ENCODE results near the gene PRDM16.
A peak's percentile ranks its signal among the peaks of the same experiment; 100 is the strongest.

PRDM16 gene

DNA sequence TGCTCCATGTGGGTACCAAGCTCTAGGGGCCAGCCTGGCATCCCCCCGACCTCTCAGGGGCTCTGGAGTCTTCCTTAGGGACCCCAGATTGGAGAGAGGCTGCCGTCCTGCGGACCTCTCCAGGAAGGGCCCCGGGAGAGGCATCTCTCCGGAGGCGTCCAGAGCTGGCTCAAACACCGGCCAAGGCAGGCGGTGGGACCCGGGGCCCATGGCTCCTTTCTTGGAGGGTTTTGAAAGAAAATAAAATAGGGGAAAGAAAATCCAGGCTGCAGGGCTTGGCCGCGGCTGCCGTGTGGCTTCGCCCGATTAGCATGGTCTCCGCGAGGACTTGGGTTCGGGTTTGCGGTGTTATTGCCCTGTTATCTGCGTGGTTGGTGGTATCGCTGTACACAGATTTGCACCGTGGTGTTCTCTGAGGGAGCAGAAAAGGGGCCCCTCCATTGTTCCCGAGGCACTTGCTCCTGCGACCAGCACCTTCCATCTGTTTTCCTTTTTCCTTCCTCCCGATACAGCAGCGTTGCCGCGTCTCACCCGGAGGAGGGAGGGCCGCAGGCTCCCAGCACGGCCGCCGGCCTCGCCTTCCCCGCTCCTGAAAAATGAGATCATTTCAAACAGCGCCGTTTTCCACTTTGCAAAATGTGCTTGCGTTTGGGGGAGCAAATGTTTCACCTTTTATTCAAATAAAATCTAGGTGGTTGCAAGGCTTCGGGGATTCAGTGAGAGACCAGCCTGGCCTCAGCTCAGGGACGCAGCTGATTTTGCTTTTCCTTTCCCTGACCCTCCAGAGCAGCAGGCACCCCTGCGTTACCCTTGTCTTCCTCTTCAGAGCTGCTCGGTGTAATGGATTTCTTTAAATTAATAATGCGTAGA is 86.3 kb downstream of the PRDM16 start:
- peaks cover 4% of the 10 kb centered on the region for H3K27me3 ChIP-seq (replicated peaks; ENCODE audit: control insufficient read depth, insufficient read depth, low read length, poor library complexity, severe bottlenecking)
- H3K4me3 ChIP-seq (ENCODE audit: insufficient read depth, low read depth, low read length, poor library complexity, severe bottlenecking), result no peak overlapping the region
- no peak for DNase-seq
- H3K9me3 ChIP-seq (ENCODE audit: control insufficient read depth, low read length), result no peaks in the 10 kb centered on the region
- no peaks in the 10 kb centered on the region for H3K36me3 ChIP-seq (ENCODE audit: control insufficient read depth, insufficient read depth, low read length)
- H3K4me1 ChIP-seq (ENCODE audit: control insufficient read depth, insufficient read depth, low read length, poor library complexity, severe bottlenecking), result no peaks in the 10 kb centered on the region
- H3K27ac ChIP-seq (ENCODE audit: insufficient read depth, low read length, poor library complexity, severe bottlenecking), result no peak overlapping the region

DNA sequence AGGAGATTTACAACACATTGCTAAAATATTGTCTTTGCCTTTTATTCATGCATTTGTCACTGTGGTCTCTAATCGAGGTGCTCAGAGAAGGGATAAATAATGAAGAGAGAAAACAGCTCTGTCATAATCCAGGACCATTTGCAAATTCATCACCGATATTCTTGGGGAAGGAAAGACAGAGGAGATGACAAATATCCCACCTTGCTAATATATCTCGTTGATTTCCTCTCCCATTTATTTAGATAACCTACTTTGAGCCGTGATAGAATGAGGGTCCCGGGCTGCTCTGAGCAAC is 86.9 kb downstream of the PRDM16 start:
- Histone ChIP-seq H3K27ac (ENCODE audit: insufficient read depth, low read length, poor library complexity, severe bottlenecking) (no peak overlapping the region), H3K4me1 (ENCODE audit: control insufficient read depth, insufficient read depth, low read length, poor library complexity, severe bottlenecking) (no peaks in the 10 kb centered on the region)

GRCh38 chr1:3156936-3157335 is 87.9 kb downstream of the PRDM16 start:
- H3K36me3 ChIP-seq (ENCODE audit: control insufficient read depth, insufficient read depth, low read length), result no peaks in the 10 kb centered on the region
- H3K9me3 ChIP-seq (ENCODE audit: control insufficient read depth, low read length), result no peaks in the 10 kb centered on the region

More for the DNA sequence above, 86.9 kb downstream of the PRDM16 start:
- no peaks in the 10 kb centered on the region for H3K9me3 ChIP-seq (ENCODE audit: control insufficient read depth, low read length)
- no peak overlapping the region for H3K4me3 ChIP-seq (ENCODE audit: insufficient read depth, low read depth, low read length, poor library complexity, severe bottlenecking)
- DNase-seq, result no peak
- peaks cover 4% of the 10 kb centered on the region for H3K27me3 ChIP-seq (replicated peaks; ENCODE audit: control insufficient read depth, insufficient read depth, low read length, poor library complexity, severe bottlenecking)
- no peaks in the 10 kb centered on the region for H3K36me3 ChIP-seq (ENCODE audit: control insufficient read depth, insufficient read depth, low read length)

DNA sequence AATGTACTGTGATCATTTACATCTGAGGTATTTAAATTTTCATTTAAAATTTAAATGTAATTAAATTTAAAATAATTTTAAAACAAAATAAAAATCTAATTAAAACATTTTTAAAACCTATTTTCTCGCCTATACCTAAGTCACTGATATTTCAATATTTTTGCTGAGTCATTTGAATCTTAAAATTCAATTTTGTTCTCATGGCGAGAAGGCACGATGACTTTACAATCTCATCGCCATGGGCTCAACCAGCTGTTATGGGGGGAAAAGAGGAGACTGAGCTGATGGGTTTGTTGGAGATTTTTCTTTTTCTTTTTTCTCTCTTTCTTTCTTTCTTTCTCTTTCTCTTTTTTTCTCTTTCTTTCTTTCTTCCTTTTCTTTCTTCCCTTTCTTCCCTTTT is 89.3 kb downstream of the PRDM16 start:
- peaks cover 4% of the 10 kb centered on the region for H3K27me3 ChIP-seq (replicated peaks; ENCODE audit: control insufficient read depth, insufficient read depth, low read length, poor library complexity, severe bottlenecking)
- H3K36me3 ChIP-seq (ENCODE audit: control insufficient read depth, insufficient read depth, low read length), result no peaks in the 10 kb centered on the region
- no peak overlapping the region for H3K4me3 ChIP-seq (ENCODE audit: insufficient read depth, low read depth, low read length, poor library complexity, severe bottlenecking)
- H3K27ac ChIP-seq (ENCODE audit: insufficient read depth, low read length, poor library complexity, severe bottlenecking), result no peak overlapping the region
- H3K4me1 ChIP-seq (ENCODE audit: control insufficient read depth, insufficient read depth, low read length, poor library complexity, severe bottlenecking), result no peaks in the 10 kb centered on the region
- no peak for DNase-seq
- no peaks in the 10 kb centered on the region for H3K9me3 ChIP-seq (ENCODE audit: control insufficient read depth, low read length)

More at GRCh38 chr1:3156936-3157335, 87.9 kb downstream of the PRDM16 start:
- Histone ChIP-seq H3K27ac (ENCODE audit: insufficient read depth, low read length, poor library complexity, severe bottlenecking) (no peak overlapping the region), H3K4me3 (ENCODE audit: insufficient read depth, low read depth, low read length, poor library complexity, severe bottlenecking) (no peak overlapping the region), H3K27me3 (replicated peaks; ENCODE audit: control insufficient read depth, insufficient read depth, low read length, poor library complexity, severe bottlenecking) (peaks cover 4% of the 10 kb centered on the region), H3K4me1 (ENCODE audit: control insufficient read depth, insufficient read depth, low read length, poor library complexity, severe bottlenecking) (no peaks in the 10 kb centered on the region)
- no peak for DNase-seq

DNA sequence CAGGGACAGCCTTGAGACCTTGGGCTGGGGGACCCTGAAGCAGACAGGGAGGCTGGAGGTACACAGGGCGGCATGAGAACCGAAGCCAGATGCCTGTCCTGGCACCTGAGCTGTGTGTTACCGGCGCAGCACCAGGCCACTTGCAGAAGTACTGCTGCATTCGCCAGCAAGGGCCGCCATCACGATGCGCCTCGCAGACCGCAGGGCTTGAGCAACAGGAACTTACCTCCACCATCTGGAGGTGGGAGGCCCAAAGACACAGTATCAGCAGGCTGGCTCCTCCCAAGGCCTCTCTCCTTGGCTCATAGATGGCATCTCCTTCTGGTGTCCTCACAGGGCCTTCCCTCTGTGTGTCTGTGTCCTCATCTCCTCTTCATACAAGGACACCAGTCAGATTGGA is 90.1 kb downstream of the PRDM16 start:
- peaks cover 4% of the 10 kb centered on the region for H3K27me3 ChIP-seq (replicated peaks; ENCODE audit: control insufficient read depth, insufficient read depth, low read length, poor library complexity, severe bottlenecking)
- H3K4me1 ChIP-seq (ENCODE audit: control insufficient read depth, insufficient read depth, low read length, poor library complexity, severe bottlenecking), result no peaks in the 10 kb centered on the region
- no peaks in the 10 kb centered on the region for H3K9me3 ChIP-seq (ENCODE audit: control insufficient read depth, low read length)

DNA sequence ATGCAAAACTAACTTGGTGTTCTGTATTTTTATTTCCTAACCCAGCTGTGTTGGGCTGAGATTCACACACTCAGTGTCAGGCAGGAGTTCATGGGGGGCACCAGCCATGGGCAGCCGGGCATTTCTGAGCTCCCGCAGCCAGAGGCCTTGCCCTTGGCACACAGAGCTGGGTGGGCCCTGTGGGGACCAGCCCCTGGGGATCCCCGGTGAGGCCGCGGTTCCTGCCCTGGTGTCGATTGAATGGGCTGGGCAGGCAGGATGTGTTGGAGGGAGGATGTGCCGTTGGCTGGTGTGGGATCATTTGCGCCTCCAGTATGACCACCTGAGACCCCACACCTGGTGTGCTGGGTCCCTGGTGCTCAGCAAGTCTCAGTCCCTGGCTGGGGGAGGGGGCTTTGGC is 91.0 kb downstream of the PRDM16 start:
- Histone ChIP-seq H3K27ac (ENCODE audit: insufficient read depth, low read length, poor library complexity, severe bottlenecking) (no peak overlapping the region), H3K27me3 (replicated peaks; ENCODE audit: control insufficient read depth, insufficient read depth, low read length, poor library complexity, severe bottlenecking) (peaks cover 4% of the 10 kb centered on the region), H3K9me3 (ENCODE audit: control insufficient read depth, low read length) (no peaks in the 10 kb centered on the region), H3K36me3 (ENCODE audit: control insufficient read depth, insufficient read depth, low read length) (no peaks in the 10 kb centered on the region), H3K4me3 (ENCODE audit: insufficient read depth, low read depth, low read length, poor library complexity, severe bottlenecking) (no peak overlapping the region), H3K4me1 (ENCODE audit: control insufficient read depth, insufficient read depth, low read length, poor library complexity, severe bottlenecking) (no peaks in the 10 kb centered on the region)
- DNase-seq, result no peak

More for the DNA sequence above, 90.1 kb downstream of the PRDM16 start:
- DNase-seq, result no peak
- Histone ChIP-seq H3K36me3 (ENCODE audit: control insufficient read depth, insufficient read depth, low read length) (no peaks in the 10 kb centered on the region), H3K4me3 (ENCODE audit: insufficient read depth, low read depth, low read length, poor library complexity, severe bottlenecking) (no peak overlapping the region), H3K27ac (ENCODE audit: insufficient read depth, low read length, poor library complexity, severe bottlenecking) (no peak overlapping the region)

GRCh38 chr1:3160647-3161145 is 91.7 kb downstream of the PRDM16 start:
- Histone ChIP-seq H3K4me1 (ENCODE audit: control insufficient read depth, insufficient read depth, low read length, poor library complexity, severe bottlenecking) (no peaks in the 10 kb centered on the region), H3K9me3 (ENCODE audit: control insufficient read depth, low read length) (no peaks in the 10 kb centered on the region), H3K27me3 (replicated peaks; ENCODE audit: control insufficient read depth, insufficient read depth, low read length, poor library complexity, severe bottlenecking) (peaks cover 4% of the 10 kb centered on the region), H3K27ac (ENCODE audit: insufficient read depth, low read length, poor library complexity, severe bottlenecking) (no peak overlapping the region), H3K36me3 (ENCODE audit: control insufficient read depth, insufficient read depth, low read length) (no peaks in the 10 kb centered on the region), H3K4me3 (ENCODE audit: insufficient read depth, low read depth, low read length, poor library complexity, severe bottlenecking) (peak overlapping the region; percentile 15)
- no peak for DNase-seq

GRCh38 chr1:3161176-3161840 is 92.3 kb downstream of the PRDM16 start:
- H3K27me3 ChIP-seq (replicated peaks; ENCODE audit: control insufficient read depth, insufficient read depth, low read length, poor library complexity, severe bottlenecking), result peaks cover under 1% of the 10 kb centered on the region
- H3K4me3 ChIP-seq (ENCODE audit: insufficient read depth, low read depth, low read length, poor library complexity, severe bottlenecking), result peak overlapping the region; percentile 15
- no peaks in the 10 kb centered on the region for H3K9me3 ChIP-seq (ENCODE audit: control insufficient read depth, low read length)
- no peaks in the 10 kb centered on the region for H3K4me1 ChIP-seq (ENCODE audit: control insufficient read depth, insufficient read depth, low read length, poor library complexity, severe bottlenecking)
- DNase-seq, result no peak
- no peak overlapping the region for H3K27ac ChIP-seq (ENCODE audit: insufficient read depth, low read length, poor library complexity, severe bottlenecking)
- no peaks in the 10 kb centered on the region for H3K36me3 ChIP-seq (ENCODE audit: control insufficient read depth, insufficient read depth, low read length)

DNA sequence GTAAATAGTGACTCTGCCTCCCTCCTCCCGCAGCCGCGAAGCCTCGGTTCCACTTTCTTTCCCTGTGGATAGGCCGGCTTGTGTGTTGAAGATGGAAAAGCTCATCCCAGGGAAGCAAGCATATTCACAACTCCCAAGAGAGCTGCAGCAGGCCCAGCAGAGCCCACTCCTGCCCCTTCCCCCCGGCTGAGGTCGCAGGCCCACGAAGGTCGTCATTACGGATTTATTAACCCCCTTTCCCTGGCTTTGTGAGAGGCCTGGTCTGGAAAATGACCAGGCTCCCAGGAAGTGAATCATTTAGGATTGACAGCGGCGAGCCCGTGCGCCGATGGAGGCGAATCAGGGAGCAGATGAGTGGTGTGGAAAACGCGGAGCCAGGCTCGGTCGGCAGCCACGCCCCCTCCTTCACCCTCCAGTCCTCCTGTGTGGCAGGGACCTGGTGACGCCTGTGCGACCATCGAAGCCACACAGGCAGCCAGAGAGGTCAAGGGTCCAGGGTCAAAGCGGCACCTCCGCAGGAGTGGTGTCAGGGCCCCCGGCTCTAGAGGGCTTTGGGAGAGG is 93.4 kb downstream of the PRDM16 start:
- no peak overlapping the region for H3K27ac ChIP-seq (ENCODE audit: insufficient read depth, low read length, poor library complexity, severe bottlenecking)
- H3K27me3 ChIP-seq (replicated peaks; ENCODE audit: control insufficient read depth, insufficient read depth, low read length, poor library complexity, severe bottlenecking), result no peaks in the 10 kb centered on the region
- H3K4me3 ChIP-seq (ENCODE audit: insufficient read depth, low read depth, low read length, poor library complexity, severe bottlenecking), result no peak overlapping the region
- no peaks in the 10 kb centered on the region for H3K36me3 ChIP-seq (ENCODE audit: control insufficient read depth, insufficient read depth, low read length)
- H3K9me3 ChIP-seq (ENCODE audit: control insufficient read depth, low read length), result no peaks in the 10 kb centered on the region
- no peaks in the 10 kb centered on the region for H3K4me1 ChIP-seq (ENCODE audit: control insufficient read depth, insufficient read depth, low read length, poor library complexity, severe bottlenecking)
- DNase-seq, result no peak

DNA sequence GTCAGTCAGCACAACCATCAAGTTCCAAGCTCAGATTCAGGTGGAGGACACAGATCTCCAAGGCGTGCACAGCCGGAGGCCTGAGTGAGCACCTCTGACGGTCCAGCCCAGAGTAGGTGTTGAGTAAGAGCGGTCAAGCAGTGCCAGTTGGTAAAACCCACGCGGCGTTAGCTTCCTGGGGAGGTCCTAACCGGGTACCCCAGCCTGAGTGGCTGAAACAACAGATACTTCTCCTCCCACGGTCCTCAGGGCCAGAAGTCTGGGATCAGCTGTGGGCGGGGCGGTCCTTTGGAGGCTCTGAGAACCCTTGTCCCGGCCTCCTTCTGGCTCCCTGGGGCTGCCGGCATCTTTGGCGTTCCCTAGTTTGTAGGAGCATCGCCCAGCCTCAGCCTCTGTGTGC is 94.4 kb downstream of the PRDM16 start:
- DNase-seq, result peak in 1 of 3 donors; percentile 1
- no peak overlapping the region for H3K27ac ChIP-seq (ENCODE audit: insufficient read depth, low read length, poor library complexity, severe bottlenecking)
- H3K4me1 ChIP-seq (ENCODE audit: control insufficient read depth, insufficient read depth, low read length, poor library complexity, severe bottlenecking), result no peaks in the 10 kb centered on the region
- no peaks in the 10 kb centered on the region for H3K9me3 ChIP-seq (ENCODE audit: control insufficient read depth, low read length)
- H3K27me3 ChIP-seq (replicated peaks; ENCODE audit: control insufficient read depth, insufficient read depth, low read length, poor library complexity, severe bottlenecking), result no peaks in the 10 kb centered on the region
- H3K4me3 ChIP-seq (ENCODE audit: insufficient read depth, low read depth, low read length, poor library complexity, severe bottlenecking), result no peak overlapping the region
- H3K36me3 ChIP-seq (ENCODE audit: control insufficient read depth, insufficient read depth, low read length), result no peaks in the 10 kb centered on the region

Data from effector memory CD4-positive, alpha-beta T cell (primary cell).